GF-D8 (cell line): ENCODE results near the gene USP3.

Experiments used
- DNase-seq: peaks from one replicate; lab custom pipeline; 2025; lab: John Stamatoyannopoulos, UW

The USP3 gene, protein sequence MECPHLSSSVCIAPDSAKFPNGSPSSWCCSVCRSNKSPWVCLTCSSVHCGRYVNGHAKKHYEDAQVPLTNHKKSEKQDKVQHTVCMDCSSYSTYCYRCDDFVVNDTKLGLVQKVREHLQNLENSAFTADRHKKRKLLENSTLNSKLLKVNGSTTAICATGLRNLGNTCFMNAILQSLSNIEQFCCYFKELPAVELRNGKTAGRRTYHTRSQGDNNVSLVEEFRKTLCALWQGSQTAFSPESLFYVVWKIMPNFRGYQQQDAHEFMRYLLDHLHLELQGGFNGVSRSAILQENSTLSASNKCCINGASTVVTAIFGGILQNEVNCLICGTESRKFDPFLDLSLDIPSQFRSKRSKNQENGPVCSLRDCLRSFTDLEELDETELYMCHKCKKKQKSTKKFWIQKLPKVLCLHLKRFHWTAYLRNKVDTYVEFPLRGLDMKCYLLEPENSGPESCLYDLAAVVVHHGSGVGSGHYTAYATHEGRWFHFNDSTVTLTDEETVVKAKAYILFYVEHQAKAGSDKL

DNA sequence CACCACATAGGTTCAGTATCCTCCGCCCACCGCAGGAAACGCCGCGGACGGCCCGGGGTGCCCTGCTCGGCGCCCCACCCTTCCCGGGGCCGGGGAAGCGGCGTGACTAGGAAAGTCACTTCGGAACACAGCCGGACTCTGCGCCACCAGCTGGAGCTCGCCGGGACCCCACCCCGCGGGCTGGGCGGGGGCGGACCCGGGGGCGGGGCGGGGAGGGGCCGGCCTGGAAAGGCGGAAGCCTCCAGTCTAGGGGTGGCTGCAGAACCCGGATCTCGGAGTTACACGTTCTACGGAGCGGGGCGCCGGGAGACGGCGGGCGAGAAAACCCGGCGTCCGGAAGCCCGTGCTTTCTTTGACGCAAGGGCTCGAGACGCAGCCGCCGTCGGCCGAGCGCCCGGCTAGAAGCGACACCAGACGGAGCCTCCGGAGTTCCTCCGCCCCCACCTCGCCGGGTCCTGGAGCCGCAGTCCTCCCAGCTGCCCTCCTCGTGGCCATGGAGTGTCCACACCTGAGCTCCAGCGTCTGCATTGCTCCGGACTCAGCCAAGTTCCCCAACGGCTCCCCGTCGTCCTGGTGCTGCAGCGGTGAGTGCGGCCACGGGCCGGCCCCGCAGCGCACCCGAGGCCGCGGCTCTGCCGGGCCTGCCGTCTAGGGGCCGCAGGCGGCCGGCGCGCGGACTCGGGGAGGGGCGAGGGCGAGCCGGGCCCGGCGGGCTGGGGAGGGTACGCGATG, at the start of gene USP3:
Gene USP3 (plus strand): TSS at position 347 of the 732 bp plus-strand sequence. CDS start 147 bp downstream, at position 494.
- peak; percentile 58 for DNase-seq

DNA sequence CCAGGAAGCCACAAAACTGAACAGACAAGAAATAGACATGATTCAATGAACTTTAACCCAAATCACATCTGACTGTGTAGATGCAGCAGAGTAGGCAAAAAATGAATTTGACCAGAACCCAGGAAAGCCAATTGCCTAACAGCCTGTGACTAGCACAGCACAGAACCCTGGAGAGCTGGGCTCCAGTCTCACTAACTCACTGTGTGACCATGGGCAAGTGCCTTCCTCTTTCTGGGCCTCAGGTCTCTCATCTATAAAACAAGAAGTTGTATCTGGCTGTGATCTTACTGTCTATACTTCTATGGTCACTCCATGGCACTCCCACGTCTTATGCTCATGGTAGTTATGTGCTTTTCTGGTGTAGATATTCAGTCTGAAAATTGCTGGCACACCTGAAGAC, 48.1 kb upstream of the USP3 start:
- DNase-seq = no peak

DNA sequence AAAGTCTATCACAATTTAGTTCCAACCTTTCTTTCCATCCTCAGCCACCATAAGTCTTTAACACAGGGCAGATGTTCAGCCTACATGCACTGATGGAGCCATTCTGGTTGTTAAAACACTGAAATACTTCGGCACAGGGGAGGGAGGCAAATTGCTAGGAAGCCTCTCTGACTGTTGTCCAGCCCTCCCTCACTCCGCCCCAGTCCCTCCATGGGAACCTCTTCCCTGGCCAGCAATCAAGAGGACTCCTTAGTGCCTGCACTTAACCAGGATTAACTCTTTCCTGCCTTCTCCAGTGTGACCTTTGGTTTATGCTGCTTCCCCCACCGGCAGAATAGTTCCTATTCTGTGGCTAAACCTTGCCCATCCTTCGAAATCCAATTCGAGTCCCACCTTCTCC, 47.0 kb upstream of the USP3 start:
- DNase-seq = no peak

GRCh38 chr15:63458026-63458425, 46.4 kb upstream of the USP3 start:
- DNase-seq = no peak

DNA sequence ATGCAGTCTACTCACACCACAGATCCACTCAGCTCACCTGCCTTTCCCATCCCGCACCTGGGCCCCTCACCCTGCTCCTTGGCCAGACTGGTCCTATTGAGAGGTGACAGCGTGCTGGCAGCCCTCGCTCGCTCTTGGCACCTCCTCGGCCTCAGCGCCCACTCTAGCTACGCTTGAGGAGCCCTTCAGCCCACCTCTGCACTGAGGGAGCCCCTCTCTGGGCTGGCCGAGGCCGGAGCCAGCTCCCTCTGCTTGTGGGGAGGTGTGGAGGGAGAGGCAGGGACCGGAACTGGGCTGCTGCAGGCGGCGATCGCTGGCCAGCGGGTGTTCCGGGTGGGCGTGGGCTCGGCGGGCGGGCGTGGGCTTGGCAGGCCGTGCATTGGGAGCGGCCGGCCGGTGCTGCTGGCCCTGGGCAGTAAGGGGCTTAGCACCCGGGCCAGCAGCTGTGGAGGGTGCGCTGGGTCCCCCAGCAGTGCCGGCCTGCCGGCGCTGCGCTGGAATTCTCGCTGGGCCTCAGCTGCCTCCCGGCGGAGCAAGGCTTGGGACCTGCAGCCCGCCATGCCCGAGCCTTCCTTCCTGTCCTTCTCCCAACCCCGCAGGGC, 45.5 kb upstream of the USP3 start:
- no peak for DNase-seq

DNA sequence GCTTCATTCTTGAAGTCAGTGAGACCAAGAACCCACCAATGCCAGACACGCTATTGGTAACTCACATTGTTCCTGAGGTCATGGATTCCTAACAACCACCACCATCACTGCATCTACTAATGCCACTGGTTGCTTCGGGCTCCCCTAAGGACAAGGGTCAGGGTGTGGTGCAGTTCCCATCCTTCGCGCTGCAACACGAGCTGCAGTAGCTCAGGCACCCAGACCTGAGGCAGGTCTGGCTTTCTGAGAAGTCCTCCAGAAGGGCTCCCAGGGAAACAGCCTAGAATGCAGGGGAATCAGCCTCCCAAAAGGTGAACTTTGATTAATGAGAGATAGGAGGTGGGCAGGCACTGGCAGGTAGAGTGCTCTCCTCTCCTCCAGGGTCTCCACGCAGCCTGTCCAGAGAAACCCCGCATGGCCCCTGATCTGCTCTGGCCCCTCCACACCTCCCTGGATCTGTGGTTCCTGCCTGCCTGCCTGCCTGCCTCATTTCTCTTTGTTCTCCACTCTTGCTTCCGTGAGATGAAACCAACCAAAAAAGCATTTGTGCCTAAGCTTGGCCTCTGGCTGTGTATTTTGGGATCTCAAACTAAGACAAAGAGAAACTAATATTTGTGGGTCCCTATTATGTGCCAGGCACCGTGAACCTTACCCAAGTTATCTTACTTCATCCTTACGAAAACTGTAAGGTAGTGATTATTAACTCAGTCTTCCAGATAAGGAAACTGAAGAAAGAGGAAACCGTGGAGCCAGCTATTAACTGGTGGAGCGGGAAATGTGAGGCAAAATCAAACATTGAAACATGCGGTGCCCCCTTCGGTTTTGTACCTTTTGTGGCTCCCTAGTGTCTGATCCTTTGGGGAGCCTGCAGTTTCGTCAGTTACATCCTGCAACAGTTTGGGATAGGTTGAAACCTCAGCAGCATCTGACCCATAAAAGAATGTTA, 43.9 kb upstream of the USP3 start:
- no peak for DNase-seq

DNA sequence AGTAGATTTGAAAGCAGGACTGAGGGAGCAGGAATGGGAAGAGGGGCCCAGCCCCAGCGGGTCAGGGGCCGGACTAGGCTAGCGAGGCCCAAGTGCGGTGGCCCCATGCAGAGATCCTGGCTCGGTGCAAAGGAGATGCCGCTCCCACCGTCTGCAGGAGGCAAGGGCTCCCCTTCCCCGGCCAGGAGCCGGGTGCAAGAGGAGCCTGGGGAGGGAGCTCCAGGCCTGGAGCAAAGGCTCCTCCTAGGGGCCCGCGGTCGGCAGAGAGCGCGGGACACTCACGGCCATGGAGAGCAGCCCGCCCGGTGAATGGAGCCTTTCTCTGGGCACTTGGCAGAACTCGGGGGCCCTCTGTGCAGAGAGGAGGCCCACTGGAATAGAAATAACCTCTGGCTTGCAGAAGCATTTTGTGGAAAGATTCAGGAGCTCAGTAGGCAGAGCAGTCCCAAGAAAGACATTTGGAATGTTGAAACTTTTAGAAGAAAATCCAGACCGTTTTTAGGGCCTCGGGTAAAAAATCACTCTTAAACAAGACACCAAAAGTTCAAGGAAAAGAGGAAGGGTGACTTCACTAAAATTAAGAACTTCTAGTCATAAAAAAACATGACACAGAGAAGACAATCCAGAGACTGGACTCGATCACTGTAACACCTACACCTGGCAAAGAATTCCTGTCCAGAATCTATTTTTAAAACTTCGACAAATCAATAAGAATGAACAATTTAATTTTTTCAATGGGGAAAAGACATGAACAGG, 43.0 kb upstream of the USP3 start:
- DNase-seq = no peak

DNA sequence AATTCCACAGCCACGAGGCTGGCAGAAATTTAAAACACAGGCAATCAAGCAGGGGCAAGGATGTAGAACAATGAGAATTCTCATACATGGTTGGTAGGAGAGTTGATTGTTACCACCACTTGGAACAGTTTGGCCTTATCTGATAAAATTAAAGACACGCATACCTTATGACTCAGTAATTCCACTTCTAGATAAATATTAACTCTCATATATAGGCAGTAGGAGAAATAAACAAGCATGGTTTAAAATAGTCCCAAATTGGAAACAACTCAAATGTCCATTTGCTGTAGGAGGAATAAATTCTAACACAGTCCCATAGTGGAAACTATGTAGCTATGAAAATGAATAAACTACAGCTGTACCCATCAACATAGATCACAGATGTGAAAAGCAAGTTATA, 42.3 kb upstream of the USP3 start:
- no peak for DNase-seq

GRCh38 chr15:63463036-63463435, 41.4 kb upstream of the USP3 start:
- no peak for DNase-seq

GRCh38 chr15:63463793-63464192, 40.6 kb upstream of the USP3 start:
- no peak for DNase-seq

- no peak for DNase-seq
Observed at GRCh38 chr15:63465104-63465503, 39.3 kb upstream of the USP3 start.

- no peak for DNase-seq
Observed at GRCh38 chr15:63466378-63467192, 37.8 kb upstream of the USP3 start.

- DNase-seq = no peak
Observed at GRCh38 chr15:63469190-63469589, 35.2 kb upstream of the USP3 start.

DNA sequence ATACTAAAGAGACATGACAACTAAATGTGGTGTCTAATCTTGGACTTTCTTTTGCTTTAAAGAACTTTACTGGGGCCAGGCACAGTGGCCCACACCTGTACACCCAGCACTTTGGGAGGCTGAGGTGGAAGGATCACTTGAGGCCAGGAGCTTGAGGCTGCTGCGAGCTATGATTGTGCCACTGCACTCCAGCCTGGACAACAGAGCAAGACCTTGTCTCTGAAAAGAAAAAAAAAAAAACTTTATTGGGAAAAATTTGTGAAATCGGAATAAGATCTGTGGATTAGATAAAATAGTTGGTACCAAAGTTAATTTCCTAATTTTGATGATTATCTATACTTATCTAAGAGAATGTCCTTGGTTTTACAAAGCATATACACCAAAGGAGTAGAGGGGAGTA, 34.4 kb upstream of the USP3 start:
- no peak for DNase-seq

DNA sequence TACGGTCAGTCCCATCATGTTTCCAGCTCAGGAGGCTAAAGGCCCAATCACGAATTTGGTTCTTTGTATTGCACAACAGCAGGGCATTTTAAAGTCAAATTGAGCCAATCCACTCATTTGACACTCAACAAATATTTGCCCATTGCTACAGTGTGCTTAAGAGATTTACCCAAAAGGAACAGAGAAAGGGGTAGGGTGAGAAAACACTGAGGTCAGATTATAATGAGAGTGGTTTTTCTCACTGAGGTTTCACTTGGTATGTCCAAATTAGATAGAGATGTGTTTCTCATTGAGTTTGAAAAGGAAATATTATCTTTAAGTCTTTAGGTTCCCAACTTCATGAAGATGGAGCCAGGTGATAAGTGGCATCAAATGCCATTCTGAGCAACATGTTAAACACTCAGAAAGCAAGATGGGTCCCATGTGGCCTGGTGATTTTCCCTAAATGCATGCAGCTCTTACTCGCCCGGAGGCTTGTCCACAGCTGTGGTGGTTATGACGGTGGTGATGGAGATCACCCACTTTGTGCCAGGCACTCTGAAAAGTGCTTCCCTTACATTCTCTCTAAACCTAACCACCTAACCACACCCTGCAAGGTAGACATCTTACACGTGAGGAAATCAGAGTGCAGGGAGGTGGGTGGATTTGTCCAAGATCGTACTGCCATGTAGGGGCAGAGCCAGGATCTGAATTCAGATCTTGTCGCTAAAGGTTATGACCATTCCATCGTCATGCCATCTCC, 31.2 kb upstream of the USP3 start:
- DNase-seq = no peak

GRCh38 chr15:63473749-63473998, 30.7 kb upstream of the USP3 start:
- DNase-seq = no peak

DNA sequence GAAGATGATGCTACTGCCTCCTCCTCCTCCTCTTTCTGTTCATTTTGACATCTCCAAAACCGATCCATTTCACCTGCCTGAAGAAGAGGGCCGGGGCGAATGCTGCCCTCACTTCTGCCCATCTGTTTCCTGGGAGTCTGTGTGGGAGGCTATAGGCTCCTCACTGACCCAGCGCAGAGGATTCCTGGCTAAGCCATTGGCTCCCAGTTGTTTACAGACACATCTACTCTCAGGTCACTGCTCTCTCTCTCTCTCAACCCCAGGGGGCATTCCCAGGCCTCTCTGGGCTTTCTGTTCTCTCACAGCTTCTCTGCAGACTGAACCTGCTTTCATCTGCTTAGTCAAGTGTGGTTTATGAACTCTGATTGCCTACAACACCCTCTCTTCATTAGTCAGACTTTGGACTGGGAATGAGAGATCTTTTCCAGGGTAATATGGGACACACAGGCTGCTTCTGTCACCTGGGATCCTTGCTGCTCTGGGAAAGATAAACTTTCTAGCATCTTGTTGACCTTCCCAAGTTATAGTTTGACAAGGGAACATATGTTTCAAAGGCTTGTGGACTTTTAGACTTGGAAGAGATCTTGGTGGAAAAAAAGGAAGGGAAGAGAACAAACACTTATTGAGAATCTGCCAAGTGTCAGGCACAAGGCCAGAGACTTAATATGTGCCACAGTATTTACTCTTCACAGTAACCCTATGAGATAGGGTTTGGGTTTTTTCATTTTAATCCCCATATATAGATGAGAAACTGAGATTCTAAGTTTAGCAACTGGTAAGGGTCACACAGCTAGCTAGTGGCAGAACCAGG, 30.2 kb upstream of the USP3 start:
- DNase-seq = no peak

DNA sequence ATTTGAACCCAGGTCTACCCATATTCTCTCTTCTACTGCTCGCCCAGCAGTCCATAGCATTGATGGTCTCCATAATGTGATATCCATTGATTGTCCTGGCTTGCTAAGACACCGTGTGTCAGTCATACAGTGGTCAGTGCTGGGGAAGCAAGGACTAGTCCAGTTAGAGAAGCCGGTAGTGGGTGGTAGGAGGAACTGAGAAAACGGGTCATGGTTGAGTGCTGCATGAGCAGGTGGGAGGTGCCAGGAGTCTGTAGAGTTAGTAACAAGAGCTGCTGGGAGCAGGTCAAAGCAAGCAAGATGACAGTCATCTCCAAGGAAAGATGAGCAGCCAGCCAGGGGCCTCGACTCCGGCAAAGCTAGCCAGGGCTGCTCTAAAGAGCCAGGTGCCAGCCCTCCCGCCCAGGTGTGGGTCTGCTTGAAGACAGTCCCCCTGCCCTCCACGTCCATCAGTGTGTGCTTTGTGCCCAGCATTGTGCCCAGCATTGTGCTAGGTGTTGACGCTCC, 29.5 kb upstream of the USP3 start:
- no peak for DNase-seq

DNA sequence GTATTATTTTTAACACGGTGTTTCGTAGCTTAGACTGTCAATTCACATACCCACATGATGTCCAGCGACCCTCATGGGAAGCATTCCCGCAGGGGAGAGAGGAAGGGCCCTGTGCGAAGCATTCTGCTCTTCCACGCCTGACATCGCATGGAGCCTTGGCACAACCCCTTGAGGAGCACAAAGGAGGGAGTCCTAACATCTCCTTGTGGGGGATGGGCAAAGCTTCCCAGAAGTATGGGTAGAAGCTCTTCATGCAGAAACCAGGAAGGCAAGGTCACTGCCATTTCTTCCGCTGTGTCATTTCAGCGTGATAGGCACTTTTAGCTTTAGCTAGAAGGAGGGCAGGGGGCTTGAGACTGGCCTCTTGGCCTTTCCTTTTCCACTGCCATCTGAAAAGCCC, 28.7 kb upstream of the USP3 start:
- DNase-seq = no peak
